Measurements from ENCODE around the gene OR10X1.

Gene OR10X1

GRCh38 chr1:158579733-158580132, at the start of gene OR10X1:
Gene OR10X1, minus strand, starts transcription at chr1:158579899. Its CDS starts 0 bp downstream, at chr1:158579899.
- no peak for DNase-seq (ENCODE audit: low read depth)

DNA sequence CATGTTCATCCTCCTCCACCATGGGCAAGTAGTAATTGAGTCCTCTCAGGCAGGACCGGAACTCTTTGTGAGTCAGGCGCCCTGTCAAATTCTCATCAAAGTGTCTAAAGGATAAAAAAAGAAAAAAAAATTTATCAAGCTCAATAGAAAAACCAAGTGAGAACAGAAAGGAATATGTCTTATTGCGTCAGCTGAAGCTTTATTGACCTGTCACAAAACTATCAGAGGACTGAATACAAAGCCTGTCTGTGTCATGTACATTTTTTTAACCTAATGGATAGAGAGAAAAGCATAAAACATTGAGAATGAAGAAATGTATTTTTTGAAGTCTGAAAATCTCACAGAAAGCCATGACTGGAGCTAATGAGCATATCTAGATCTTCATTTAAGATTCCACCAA, 34.1 kb upstream of the OR10X1 start:
- DNase-seq (ENCODE audit: low read depth), result no peak

- no peak for DNase-seq (ENCODE audit: low read depth)
Measured at GRCh38 chr1:158611916-158612315, 32.2 kb upstream of the OR10X1 start.

- DNase-seq (ENCODE audit: low read depth), result no peak
Measured at GRCh38 chr1:158607296-158607695, 27.6 kb upstream of the OR10X1 start.

- no peak for DNase-seq (ENCODE audit: low read depth)
Measured at GRCh38 chr1:158604968-158605367, 25.3 kb upstream of the OR10X1 start, which contains the start of gene OR10Z1. Gene OR10Z1, plus strand, starts transcription at chr1:158605268. Its CDS starts 1,171 bp downstream, at chr1:158606439.

DNA sequence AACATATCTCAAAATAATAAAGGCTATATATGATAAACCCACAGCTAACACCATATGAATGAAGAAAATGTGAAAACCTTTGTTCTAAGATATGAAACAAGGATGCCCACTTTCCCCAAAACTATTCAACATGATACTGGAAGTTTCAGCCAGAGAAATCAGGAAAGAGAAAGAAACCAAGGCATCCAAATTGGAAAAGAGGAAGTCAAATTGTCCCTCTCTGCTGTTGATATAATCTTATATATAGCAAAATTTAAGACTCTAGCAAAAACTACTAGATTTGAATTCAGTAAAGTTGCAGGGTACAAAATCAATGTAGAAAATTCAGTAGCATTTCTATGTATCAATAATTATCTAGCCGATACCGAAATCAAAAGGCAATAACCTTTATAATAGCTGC, 21.0 kb upstream of the OR10X1 start:
- no peak for DNase-seq (ENCODE audit: low read depth)

DNA sequence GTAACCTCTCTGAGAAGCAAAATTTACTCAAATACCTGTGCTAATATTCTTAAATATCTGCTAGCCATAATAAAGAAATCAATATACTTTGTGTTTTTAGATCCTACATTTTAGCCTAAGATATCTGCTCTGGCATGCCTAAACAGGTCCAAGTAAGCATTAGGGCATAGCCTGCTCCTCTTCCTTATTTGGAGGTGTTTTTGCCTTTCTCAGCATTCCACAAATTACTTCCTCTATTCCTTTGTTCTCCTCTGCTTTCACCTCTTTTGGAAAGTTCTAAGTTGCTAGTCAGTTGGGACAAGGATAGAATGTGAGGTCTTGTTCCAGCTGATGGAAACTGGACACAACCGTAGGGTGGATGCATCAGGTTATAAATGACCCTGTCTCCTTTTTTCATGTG, 7.2 kb upstream of the OR10X1 start:
- no peak for DNase-seq (ENCODE audit: low read depth)

GRCh38 chr1:158583962-158584361, 4.3 kb upstream of the OR10X1 start:
- DNase-seq (ENCODE audit: low read depth), result no peak

DNA sequence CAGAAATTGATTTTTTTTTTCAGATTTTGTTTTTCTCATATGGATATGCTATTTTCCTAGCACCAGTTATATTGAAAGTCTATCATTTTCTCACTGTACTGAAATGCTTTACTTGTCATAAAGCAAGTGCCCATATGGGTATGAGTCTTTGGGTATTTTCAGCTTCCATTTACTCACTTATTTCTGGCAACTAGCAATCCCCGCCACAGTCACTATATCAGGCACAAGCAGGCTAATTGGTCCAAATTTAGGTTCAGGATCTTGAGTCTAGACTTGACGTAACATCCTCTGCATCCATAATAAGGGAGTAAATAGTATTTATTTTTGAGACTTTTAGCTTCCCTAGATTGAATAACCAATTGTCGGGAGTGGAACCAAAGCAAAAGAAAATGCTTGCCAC, 2.1 kb downstream of the OR10X1 start:
- no peak for DNase-seq (ENCODE audit: low read depth)

- no peak for DNase-seq (ENCODE audit: low read depth)
Measured at GRCh38 chr1:158572226-158572625, 7.5 kb downstream of the OR10X1 start.

GRCh38 chr1:158570480-158570879, 9.2 kb downstream of the OR10X1 start, which contains the start of gene OR6P1:
Gene OR6P1, minus strand, starts transcription at chr1:158570580. Its CDS starts 6,976 bp downstream, at chr1:158563604.
- no peak for DNase-seq (ENCODE audit: low read depth)

DNA sequence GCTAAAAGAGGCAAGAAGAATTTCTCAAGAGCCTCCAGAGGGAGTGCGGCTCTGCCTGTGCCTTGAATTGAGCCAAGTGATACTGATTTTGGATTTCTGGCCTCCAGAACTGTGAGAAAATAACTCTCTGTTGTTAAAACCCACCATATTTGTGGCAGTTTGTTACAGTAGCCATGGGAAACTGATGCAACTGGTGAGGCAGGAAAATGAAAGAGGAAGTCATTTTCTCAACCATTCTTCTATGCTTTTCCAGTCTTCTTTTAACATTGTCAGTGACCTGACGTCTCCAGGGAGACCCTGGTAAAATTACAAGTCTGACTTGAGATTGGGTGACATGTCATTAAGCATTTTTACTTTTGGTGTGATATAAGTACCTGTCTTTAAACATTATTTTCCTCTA, 15.1 kb downstream of the OR10X1 start:
- DNase-seq (ENCODE audit: low read depth), result no peak

DNA sequence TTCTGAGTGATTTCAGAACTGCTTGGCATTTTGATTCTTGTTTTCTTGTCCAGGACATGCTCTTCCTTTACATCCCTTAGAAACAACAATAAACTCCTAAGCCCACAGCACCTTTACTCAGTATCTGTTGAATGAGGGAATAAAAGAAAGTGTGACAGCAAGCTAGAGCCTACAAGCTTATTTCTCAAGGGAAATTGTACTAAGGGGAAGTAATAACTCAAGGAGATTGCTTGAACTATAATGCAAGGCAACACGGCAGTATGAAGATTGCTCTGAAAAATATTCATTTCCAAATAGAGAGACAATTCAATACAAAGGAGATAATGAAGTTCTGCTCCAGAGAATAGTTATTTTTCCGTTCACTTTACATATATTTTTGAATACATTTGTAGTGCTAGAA, 15.8 kb downstream of the OR10X1 start:
- no peak for DNase-seq (ENCODE audit: low read depth)

DNA sequence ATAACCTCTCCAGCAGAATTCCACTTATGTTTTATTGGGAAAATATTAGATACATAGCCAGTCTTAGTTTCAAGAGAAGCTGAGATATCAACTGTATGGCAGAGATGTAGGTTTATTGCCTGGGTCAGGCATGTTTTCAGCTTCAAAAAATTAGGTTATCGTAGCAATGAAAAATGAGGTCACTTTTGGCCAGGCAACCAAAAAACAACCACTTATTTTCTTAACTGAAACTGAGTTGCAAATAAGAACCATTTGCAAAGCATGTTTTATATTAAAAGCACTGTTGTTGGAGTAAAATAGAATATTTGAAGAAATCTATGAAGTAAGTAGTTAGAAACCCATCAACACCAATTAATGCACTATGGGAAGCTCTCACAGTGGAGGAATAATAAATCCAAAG, 20.0 kb downstream of the OR10X1 start:
- no peak for DNase-seq (ENCODE audit: low read depth)

GRCh38 chr1:158554352-158554751, 25.3 kb downstream of the OR10X1 start, which contains the start of gene OR6Y1:
Gene OR6Y1, minus strand, starts transcription at chr1:158554405. Its CDS starts 6,300 bp downstream, at chr1:158548105.
- DNase-seq (ENCODE audit: low read depth), result no peak

GRCh38 chr1:158552296-158552695, 27.4 kb downstream of the OR10X1 start:
- DNase-seq (ENCODE audit: low read depth), result no peak

GRCh38 chr1:158547533-158547932, 32.2 kb downstream of the OR10X1 start:
- no peak for DNase-seq (ENCODE audit: low read depth)

- no peak for DNase-seq (ENCODE audit: low read depth)
Measured at GRCh38 chr1:158537609-158538008, 42.1 kb downstream of the OR10X1 start.

DNA sequence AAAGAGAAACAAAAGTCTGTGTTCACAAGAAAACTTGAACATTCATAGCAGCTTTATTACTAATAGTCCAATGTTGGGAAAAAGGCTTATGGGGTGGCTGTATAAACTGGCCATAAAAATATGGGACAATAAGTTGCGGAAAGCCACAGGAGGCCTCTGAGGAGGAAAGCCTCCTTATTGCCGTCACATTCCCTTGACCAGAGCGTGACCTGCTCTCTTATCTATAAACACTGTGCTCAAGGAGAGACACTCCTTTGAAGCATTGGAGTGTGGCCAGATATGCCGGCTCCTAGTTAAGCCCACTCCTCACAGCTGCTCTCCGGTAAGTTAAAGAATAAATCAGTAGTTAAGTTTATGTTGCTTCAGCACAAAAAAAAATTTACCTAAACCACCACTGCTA, 45.2 kb downstream of the OR10X1 start:
- no peak for DNase-seq (ENCODE audit: low read depth)
